CD4-positive, alpha-beta T cell treated with Interleukin-2 at 100 ng/mL for 4 hours (primary cell): ENCODE measurements around the gene SLC25A45.
A peak's percentile ranks its signal among the peaks of the same experiment; 100 is the strongest.

Experiments used
- DNase-seq: peaks from one replicate; pipeline ENCODE4 v3.0.0-alpha.2; 2020; ENCODE audit warnings: low spot score

SLC25A45 gene, protein sequence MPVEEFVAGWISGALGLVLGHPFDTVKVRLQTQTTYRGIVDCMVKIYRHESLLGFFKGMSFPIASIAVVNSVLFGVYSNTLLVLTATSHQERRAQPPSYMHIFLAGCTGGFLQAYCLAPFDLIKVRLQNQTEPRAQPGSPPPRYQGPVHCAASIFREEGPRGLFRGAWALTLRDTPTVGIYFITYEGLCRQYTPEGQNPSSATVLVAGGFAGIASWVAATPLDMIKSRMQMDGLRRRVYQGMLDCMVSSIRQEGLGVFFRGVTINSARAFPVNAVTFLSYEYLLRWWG

DNA sequence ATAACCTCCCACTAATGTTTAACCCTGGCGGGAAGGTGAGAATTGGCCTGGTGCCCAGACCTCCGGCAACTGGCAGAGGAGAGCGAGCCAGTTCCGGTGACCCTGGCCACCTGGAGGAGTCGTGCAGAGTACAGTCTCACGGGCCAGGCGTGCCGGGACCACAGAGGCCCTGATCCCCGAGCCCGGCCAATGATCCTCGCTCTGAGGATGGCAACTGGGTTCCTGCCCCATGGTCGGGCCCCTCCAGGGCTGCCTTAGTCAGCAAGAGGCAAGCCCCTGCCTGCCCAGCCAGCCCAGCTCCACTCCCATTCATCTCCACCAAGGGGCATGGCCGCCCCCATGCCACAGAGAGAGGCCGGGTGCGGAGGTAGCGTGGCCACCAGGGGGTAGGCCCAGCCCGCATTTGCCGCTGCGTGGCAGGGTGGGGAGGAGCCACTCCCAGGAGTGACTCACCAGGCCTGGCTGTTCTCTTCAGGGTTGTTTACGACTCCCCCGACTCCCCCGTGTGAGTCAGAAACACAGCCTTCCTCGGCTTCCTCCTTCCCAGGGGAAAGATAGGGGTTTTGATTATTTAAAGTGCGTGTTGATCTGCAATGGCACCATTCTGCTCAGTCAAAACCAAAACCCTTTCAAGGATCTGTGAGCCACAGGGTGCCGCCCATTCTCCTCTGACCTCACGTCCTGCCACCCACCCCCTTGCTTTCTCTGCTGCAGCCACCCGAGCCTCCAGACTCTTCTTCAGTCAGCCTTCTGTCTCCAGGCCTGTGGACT is at the start of gene SLC25A45:
SLC25A45 (minus strand) TSS at position 614 of the 771 bp plus-strand sequence. CDS start 695 bp downstream, outside the sequence.
- peak; percentile 97 for DNase-seq

DNA sequence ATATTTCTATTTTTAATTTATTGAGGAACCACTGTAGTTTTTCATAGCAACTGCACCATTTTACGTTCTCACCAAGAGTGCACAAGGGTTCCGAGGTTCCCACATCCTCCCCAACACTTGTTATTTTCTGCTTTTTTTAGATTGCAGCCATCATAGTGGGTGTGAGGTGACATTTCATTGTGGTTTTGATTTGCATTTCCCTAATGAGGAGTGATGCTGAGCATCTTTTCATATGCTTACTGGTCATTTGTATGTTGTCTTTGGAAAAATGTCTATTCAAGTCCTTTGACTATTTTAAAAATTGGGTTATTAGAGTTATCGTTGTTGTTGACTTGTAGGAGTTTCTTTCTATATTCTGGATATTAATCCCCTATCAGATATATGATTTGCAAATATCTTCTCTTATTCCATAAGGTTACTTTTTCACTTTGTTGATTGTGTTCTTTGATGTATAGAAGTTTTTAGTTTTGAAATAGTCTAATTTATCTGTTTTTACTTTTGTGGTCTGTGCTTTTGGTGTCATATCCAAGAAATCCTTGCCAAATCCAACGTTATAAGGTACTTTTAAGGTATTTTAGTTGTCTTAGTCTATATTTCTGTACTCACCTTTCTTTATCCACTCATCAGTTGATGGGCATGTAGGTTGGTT is 49.1 kb upstream of the SLC25A45 start:
- DNase-seq: peak; percentile 69

DNA sequence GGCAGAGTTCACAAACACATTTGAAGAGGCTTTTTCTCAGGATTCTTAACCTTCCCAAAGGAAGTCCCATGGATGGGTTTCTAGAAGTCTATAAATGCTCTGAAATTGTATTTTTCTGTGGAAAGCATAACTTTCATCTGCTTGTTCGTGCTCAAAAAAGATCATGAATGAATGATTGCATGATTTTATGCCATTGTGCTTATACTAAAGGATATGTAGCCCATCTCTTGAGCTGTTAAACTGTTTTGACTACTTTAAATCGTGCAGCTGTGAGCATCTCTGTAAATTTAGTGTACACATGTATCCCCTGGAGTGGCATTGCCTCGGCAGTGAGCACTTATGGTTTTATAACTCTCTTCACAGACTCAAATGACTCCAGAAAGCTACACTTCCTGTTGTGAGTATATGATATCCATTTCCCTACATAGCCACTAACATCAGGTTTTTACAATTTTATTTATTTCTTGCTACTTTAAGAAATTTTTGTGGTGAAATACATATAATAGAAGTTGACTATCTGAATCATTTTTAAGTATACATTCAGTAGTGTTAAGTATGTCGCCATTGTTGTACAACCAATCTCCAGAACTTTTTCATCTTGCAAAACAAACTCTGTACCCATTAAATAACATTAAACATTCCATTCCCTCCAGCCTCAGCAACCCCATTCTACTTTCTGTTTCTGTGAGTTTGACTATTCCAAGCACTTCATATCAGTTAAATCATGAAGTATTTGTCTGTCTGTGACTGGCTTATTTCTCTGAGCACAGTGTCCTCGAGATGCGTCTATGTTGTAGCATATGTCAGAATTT is 48.2 kb upstream of the SLC25A45 start:
- no peak for DNase-seq

DNA sequence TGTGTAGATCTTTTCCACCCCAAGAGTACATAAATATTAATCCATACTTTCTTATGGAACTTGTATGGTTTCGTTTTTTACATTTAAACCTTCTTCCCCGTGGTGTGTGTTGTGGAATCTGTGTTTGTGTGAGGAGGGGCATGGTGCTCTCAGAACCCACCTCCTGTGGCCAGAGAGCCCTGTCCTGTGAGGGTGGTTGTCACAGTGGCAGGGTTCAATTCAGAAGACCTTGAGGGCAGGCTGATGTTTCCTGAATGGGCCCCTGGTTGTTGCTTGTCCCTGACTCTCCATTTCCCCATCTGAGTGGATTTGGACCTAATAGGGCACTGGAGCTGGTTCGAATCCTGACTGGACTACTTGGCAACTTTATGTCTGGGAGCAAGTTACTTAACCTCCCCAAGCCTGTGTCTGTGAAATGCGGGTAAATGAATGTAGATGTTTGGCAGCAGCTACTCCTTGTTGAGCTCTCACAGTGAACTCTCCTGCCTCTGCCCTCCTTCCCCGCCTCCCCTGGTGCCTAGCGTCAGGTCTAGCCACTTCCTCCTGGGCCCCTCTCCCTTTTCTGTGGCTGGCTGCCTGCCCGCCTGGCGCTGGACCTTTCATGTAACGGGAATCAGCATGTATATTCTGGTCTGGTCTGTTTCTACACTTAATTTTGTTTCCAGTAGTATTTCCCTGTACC is 47.4 kb upstream of the SLC25A45 start:
- DNase-seq: peak; percentile 54

DNA sequence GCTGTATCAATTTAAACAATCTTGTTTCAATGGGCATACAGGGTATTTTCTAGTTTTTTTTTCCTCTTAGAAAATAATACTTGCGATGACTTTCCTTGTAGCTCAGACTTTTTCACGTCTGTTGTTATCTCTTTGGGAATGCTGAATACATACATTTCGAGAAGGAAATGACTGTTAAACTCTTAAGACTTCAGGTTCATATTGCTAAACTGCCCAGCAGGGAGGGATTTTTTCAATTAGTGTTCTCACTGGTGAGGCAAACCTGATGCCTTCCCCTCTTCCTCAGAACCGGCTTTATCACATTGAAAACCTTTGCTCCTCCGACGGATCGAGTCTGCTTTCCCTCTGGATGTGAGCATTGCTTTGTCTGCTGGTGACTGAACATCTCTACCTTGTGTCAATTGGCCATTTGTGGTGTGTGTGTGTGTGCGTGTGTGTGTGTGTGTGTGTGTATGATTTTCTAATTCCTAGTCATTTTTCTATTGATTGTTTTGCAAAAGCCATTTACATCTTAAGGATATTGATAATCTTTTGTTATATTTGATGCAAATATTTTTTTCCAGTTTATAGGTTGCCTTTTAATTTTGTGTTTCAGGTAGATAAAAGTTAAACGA is 46.7 kb upstream of the SLC25A45 start:
- no peak for DNase-seq

DNA sequence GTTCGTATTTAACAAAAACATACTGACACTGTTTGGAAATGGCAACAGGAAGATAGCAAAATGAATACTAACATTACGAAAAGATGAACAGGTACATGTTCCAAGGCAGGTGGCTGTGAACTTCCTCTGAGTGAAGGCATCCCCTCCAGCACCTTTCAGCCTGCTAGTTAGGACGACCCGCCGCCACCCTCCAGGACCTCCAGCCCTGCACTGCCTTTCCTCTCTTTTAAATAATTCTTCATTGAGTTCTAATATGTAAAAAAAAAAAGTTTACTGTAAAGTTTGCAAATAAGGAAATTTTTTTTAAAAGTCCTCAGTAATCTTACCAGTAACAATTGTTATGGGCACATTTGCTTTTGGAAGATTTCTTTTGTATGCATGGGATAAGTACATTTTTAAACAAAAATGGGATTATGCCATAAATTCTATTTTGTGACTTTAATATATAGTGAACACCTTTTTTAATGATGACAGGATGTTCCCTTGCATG is 46.2 kb upstream of the SLC25A45 start:
- DNase-seq: no peak

DNA sequence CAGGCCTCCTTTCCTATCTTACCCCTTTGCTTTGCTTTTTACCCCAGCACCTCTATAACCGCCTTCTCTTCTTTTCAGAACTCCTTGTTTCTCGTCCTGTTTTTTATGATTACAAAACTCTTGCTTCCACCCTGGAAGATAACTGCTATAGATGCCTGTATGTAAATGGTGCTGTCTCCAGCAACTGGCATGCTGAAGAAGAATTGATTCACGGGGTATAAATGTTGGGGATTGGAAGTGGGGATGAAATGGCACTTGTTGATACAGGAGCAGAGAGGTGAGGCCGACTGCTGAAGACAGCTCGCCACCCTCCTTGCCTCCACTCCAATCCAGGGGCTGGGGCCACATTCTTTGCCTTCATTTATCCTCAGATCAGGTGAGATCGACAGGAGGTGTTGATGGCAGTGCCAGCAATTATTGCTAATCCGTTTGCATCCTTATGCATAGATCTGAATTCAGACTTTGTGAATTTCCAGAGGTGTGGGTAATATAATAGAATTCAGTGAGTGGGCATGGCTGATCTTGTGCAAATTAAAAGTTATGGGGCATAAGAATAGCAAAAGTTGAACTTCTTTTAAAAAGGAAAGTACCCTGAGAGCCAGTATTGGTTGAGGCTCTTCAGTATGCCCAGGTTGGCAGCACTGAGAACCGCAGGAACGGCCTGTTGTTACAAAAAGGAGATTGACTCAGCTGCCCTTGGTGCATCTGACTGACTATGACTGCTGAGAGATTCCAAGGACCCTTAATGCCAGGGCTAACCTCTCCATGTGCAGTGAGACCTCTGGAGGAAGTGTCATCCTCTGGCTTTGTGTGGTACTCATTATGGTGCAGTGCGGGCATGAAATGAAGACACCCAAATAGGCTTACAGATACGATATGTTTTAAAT is 45.5 kb upstream of the SLC25A45 start:
- DNase-seq: peak; percentile 58

DNA sequence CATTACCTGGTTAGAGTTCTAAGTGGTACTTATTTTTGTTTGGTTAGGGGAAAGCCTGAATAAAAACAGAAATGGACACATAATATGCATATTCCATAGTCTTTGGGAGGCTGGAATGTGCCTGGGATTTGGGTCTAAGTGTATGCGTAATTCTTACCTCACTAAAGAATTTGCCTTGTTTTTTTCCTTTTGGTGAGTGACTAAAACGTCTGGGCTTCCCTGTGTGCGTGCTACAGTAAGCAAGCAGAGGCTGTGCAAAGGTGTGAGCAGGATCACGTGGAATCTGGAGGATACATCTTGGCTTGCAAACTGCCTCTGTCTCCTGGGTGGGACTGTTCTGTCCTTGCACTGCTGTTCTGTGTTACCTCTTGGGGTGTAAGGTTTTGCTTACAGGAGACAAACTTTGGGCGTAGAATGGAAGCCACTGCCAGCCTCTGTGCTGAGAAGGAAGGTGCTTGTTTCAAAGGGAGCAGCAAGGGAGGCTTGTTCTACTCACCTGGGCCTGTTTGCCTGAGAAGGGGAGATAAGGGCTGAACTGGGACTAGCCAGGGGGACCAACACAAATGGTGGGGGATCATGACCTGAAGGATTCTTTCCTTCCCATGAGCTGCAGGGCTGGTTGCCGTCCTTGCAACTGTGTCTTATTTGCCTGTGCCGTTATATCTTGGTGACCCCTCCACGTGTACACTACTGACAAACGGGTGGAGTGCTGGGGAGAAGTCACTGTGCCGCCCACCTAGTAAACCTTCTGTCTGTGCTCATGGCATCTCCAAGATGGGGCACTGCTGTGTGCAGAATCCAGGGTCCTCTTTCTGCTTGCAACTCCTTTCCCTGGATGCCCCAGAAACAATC is 44.6 kb upstream of the SLC25A45 start:
- DNase-seq: no peak

DNA sequence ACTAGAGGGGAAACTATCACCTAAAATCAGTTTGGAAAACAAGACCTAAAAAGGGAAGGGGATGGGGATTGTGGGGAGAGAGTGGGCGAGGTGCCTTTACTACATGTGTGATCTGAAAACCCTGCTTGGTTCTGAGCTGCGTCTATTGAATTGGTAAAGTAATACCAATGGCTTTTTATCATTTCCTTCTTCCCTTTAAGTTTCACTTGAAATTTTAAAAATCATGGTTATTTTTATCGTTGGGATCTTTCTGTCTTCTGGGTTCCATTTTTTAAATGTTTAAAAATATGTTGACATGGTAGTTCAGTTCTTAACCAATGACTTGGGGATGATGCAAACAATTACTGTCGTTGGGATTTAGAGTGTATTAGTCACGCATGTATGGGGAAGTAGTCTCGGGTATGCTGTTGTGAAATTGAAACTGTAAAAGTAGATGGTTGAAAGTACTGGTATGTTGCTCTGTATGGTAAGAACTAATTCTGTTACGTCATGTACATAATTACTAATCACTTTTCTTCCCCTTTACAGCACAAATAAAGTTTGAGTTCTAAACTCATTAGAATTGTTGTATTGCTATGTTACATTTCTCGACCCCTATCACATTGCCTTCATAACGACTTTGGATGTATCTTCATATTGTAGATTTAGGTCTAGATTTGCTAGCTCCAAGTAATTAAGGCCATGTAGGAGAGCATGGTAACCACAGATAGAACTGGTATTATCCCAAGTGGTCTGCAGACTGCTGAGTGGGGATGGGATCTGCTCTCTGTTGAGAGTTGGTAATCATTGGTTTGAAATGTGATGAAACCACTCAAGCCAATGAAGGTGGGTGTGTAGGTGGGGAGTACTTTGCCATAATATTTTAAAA is 43.8 kb upstream of the SLC25A45 start:
- peak; percentile 85 for DNase-seq

DNA sequence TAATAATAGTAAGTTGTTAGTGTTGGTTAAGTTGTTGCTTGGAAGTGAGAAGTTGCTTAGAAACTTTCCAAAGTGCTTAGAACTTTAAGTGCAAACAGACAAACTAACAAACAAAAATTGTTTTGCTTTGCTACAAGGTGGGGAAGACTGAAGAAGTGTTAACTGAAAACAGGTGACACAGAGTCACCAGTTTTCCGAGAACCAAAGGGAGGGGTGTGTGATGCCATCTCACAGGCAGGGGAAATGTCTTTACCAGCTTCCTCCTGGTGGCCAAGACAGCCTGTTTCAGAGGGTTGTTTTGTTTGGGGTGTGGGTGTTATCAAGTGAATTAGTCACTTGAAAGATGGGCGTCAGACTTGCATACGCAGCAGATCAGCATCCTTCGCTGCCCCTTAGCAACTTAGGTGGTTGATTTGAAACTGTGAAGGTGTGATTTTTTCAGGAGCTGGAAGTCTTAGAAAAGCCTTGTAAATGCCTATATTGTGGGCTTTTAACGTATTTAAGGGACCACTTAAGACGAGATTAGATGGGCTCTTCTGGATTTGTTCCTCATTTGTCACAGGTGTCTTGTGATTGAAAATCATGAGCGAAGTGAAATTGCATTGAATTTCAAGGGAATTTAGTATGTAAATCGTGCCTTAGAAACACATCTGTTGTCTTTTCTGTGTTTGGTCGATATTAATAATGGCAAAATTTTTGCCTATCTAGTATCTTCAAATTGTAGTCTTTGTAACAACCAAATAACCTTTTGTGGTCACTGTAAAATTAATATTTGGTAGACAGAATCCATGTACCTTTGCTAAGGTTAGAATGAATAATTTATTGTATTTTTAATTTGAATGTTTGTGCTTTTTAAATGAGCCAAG is 42.9 kb upstream of the SLC25A45 start:
- peak; percentile 98 for DNase-seq

DNA sequence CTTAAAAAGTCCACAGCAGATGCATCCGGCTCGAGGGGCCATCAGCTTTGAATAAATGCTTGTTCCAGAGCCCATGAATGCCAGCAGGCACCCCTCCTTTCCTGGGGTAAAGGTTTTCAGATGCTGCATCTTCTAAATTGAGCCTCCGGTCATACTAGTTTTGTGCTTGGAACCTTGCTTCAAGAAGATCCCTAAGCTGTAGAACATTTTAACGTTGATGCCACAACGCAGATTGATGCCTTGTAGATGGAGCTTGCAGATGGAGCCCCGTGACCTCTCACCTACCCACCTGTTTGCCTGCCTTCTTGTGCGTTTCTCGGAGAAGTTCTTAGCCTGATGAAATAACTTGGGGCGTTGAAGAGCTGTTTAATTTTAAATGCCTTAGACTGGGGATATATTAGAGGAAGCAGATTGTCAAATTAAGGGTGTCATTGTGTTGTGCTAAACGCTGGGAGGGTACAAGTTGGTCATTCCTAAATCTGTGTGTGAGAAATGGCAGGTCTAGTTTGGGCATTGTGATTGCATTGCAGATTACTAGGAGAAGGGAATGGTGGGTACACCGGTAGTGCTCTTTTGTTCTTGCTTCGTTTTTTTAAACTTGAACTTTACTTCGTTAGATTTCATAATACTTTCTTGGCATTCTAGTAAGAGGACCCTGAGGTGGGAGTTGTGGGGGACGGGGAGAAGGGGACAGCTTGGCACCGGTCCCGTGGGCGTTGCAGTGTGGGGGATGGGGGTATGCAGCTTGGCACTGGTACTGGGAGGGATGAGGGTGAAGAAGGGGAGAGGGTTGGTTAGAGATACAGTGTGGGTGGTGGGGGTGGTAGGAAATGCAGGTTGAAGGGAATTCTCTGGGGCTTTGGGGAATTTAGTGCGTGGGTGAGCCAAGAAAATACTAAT is 42.0 kb upstream of the SLC25A45 start:
- DNase-seq: peak; percentile 69

DNA sequence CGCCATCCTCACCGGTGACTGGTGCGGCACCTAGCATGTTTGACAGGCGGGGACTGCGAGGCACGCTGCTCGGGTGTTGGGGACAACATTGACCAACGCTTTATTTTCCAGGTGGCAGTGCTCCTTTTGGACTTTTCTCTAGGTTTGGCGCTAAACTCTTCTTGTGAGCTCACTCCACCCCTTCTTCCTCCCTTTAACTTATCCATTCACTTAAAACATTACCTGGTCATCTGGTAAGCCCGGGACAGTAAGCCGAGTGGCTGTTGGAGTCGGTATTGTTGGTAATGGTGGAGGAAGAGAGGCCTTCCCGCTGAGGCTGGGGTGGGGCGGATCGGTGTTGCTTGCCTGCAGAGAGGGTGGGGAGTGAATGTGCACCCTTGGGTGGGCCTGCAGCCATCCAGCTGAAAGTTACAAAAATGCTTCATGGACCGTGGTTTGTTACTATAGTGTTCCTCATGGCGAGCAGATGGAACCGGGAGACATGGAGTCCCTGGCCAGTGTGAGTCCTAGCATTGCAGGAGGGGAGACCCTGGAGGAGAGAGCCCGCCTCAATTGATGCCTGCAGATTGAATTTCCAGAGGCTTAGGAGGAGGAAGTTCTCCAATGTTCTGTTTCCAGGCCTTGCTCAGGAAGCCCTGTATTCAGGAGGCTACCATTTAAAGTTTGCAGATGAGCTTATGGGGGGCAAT is 41.2 kb upstream of the SLC25A45 start:
- DNase-seq: peak; percentile 54

DNA sequence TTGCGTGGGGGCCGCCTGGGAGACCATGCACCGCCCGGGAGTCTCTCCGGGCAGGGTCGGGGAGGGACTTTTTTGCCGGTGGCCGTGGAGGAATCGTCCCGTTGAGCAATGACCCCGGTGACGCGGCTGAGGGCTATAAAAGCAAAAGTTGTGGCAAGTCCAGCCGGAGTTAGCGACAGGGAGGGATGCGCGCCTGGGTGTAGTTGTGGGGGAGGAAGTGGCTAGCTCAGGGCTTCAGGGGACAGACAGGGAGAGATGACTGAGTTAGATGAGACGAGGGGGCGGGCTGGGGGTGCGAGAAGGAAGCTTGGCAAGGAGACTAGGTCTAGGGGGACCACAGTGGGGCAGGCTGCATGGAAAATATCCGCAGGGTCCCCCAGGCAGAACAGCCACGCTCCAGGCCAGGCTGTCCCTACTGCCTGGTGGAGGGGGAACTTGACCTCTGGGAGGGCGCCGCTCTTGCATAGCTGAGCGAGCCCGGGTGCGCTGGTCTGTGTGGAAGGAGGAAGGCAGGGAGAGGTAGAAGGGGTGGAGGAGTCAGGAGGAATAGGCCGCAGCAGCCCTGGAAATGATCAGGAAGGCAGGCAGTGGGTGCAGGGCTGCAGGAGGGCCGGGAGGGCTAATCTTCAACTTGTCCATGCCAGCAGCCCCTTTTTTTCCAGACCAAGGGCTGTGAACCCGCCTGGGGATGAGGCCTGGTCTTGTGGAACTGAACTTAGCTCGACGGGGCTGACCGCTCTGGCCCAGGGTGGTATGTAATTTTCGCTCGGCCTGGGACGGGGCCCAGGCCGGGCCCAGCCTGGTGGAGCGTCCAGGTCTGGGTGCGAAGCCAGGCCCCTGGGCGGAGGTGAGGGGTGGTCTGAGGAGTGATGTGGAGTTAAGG is 40.4 kb upstream of the SLC25A45 start, which contains the start of gene NEAT1:
NEAT1 (plus strand) TSS at position 166 of the 883 bp plus-strand sequence.
- DNase-seq: peak; percentile 97
